CD8-positive, alpha-beta memory T cell (primary cell): ENCODE data around the gene RTN4RL1. TPM values are rescaled to one million over a fixed set of nuclear protein-coding genes. Genes with fewer than 3 reads are reported as not detected.

ENCODE experiments used
- CTCF ChIA-PET: fragments of 350-600 bp; sonication (Branson Sonifier 250); formaldehyde crosslinking; loops from one replicate; lab custom pipeline; 2021; ENCODE audit warnings: antibody characterized with exemption; lab: Charles Lee
- POLR2A ChIA-PET: fragments of 350-600 bp; sonication (Branson Sonifier 250); formaldehyde crosslinking; loops from one replicate; lab custom pipeline; 2021; ENCODE audit warnings: antibody characterized with exemption; lab: Charles Lee
- DNase-seq, 5 donors: peaks; one replicate each; pipeline versions ENCODE4 v3.0.0 to v3.0.0-alpha.2; 2020 to 2022; ENCODE audit warnings: mixed read lengths in 1 of 5
- H3K27ac ChIP-seq: one replicate; pipeline ENCODE4 v1.7.0; 2013; ENCODE audit warnings: low read depth, mild to moderate bottlenecking, low read length, moderate library complexity
- H3K27me3 ChIP-seq: 2 replicates; pipeline ENCODE4 v1.7.0; 2013; ENCODE audit warnings: low read length, mild to moderate bottlenecking; ENCODE audit not compliant: insufficient read depth, poor library complexity, severe bottlenecking
- H3K36me3 ChIP-seq: 2 replicates; pipeline ENCODE4 v1.7.0; 2013; ENCODE audit warnings: mild to moderate bottlenecking, low read length, moderate library complexity; ENCODE audit not compliant: insufficient read depth
- H3K4me1 ChIP-seq: 2 replicates; pipeline ENCODE4 v1.7.0; 2013; ENCODE audit warnings: mild to moderate bottlenecking, low read length, moderate library complexity; ENCODE audit not compliant: insufficient read depth
- H3K4me3 ChIP-seq: 2 replicates; pipeline ENCODE4 v1.7.0; 2013; ENCODE audit warnings: mild to moderate bottlenecking, low read length
- H3K9me3 ChIP-seq: 2 replicates; pipeline ENCODE4 v1.7.0; 2013; ENCODE audit warnings: mild to moderate bottlenecking, low read length
- H3K27ac Mint-ChIP-seq, 8 donors: one replicate each; pipeline ENCODE4 v1.8.0; 2020 to 2021; ENCODE audit warnings: mixed read lengths in 8 of 8, mild to moderate bottlenecking in 6 of 8, inconsistent platforms in 3 of 8, moderate library complexity in 3 of 8
- H3K27me3 Mint-ChIP-seq, 2 donors: one replicate each; pipeline ENCODE4 v1.8.0; 2020 to 2021; ENCODE audit warnings: mixed read lengths in 2 of 2, mild to moderate bottlenecking in 1 of 2, moderate library complexity in 1 of 2
- H3K36me3 Mint-ChIP-seq, 3 donors: one replicate each; pipeline ENCODE4 v1.8.0; 2020 to 2021; ENCODE audit warnings: mixed read lengths in 3 of 3, inconsistent platforms in 1 of 3, mild to moderate bottlenecking in 1 of 3
- H3K4me1 Mint-ChIP-seq, 3 donors: one replicate each; pipeline ENCODE4 v1.8.0; 2020 to 2021; ENCODE audit warnings: mixed read lengths in 3 of 3, inconsistent platforms in 1 of 3, mild to moderate bottlenecking in 1 of 3
- H3K4me3 Mint-ChIP-seq, 7 donors: one replicate each; pipeline ENCODE4 v1.8.0; 2020 to 2021; ENCODE audit warnings: mixed read lengths in 7 of 7, mild to moderate bottlenecking in 6 of 7, moderate library complexity in 4 of 7, inconsistent platforms in 2 of 7
- H3K9me3 Mint-ChIP-seq, 5 donors: one replicate each; pipeline ENCODE4 v1.8.0; 2020 to 2022; ENCODE audit warnings: mixed read lengths in 5 of 5, mild to moderate bottlenecking in 3 of 5, moderate library complexity in 2 of 5, inconsistent platforms in 1 of 5
- polyA plus RNA-seq: library from polyadenylated mRNA; unstranded; fragments of 300-500 nt; fragmentation: Illumina TruSeq; gene quantifications from one replicate; pipeline ENCODE4 v1.2.3, GENCODE V29; 2021
- total RNA-seq, 2 experiments: library from RNA; stranded (reverse); gene quantifications; one replicate each; pipeline ENCODE4 v1.2.3, GENCODE V29; 2021

Gene RTN4RL1
- total and polyA plus RNA-seq, 3 experiments from 2014 or later = 0.32 to 1.2 (median 1.0) TPM

DNA sequence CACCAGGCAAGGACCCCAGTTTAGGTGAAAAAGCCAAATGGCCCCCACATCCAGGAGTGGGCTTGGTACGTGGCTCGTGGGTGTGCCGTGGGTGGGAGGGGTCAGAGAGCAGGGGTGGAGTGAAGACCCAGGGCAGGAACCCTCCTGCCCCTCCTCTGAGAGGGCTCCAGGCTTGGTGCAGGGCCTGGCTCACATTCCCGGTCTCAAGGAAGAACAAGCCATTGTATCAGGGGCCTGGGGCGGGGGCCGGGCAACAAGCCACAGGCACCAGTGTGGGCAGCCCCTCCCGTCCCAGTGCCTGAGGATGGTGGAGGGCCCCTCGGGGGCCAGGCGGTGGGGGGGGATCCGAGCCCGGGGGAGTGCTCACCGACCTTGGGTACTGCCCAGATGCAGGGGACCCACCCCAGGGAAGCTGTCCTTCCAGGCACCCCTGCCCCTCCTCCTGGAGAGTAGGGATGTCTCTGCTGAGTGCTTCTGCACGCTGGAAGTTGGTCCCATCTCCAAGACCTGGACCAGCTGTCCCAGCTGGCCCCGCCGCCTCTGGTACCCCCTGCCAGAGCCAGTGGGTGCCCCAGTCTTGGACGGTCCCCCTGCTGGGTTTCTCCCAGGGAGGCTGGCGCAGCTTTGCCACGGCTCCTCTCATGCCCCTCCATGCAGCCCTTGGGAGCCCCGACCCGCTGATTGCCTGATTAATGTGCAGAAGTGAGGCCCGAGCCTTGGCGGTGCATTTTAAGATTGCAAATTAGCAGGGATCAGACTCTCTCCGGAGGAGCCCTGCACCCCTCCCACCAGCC, 83.7 kb downstream of the RTN4RL1 start:
- Histone ChIP-seq H3K36me3 (no peaks in the 10 kb centered on the region), H3K9me3 (no peaks in the 10 kb centered on the region), H3K27ac (no peak overlapping the region), H3K27me3 (no peaks in the 10 kb centered on the region), H3K4me3 (no peak overlapping the region), H3K4me1 (no peaks in the 10 kb centered on the region)
- peaks cover 0 to 1% of the 10 kb centered on the region in 2 donors for H3K27me3 Mint-ChIP-seq
- no peaks in the 10 kb centered on the region for H3K4me1 Mint-ChIP-seq
- H3K9me3 Mint-ChIP-seq = no peaks in the 10 kb centered on the region
- H3K36me3 Mint-ChIP-seq = no peaks in the 10 kb centered on the region
- no peak overlapping the region for H3K4me3 Mint-ChIP-seq
- ChIA-PET CTCF (no interaction called here), POLR2A (no interaction called here)
- H3K27ac Mint-ChIP-seq = no peak overlapping the region
- no peak for DNase-seq

DNA sequence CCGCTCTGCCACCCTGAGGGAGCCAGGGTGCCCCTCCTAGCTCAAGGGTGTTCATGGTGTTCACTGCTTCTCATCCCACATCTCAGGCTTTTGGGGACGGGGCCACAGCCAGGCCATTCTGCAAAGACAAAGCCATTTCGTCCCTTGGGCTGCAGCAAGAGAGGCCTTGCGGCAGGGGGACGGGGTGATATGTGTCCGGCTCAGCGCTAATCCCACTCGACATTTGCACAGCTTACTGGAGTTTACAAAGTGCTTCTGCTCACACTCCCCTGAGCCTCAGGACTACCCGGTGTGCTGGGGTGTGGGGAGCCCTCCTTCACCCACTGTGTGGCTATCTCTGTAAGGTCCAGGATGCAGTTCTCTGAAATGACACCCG, 84.3 kb downstream of the RTN4RL1 start:
- no peak overlapping the region for H3K4me3 Mint-ChIP-seq
- Histone ChIP-seq H3K4me3 (no peak overlapping the region), H3K9me3 (no peaks in the 10 kb centered on the region), H3K27ac (no peak overlapping the region), H3K27me3 (no peaks in the 10 kb centered on the region), H3K4me1 (no peaks in the 10 kb centered on the region), H3K36me3 (no peaks in the 10 kb centered on the region)
- H3K36me3 Mint-ChIP-seq = no peaks in the 10 kb centered on the region
- ChIA-PET CTCF (no interaction called here), POLR2A (no interaction called here)
- H3K27ac Mint-ChIP-seq = no peak overlapping the region
- no peaks in the 10 kb centered on the region for H3K9me3 Mint-ChIP-seq
- H3K27me3 Mint-ChIP-seq = peaks cover 0 to 1% of the 10 kb centered on the region in 2 donors
- no peak for DNase-seq
- no peaks in the 10 kb centered on the region for H3K4me1 Mint-ChIP-seq

DNA sequence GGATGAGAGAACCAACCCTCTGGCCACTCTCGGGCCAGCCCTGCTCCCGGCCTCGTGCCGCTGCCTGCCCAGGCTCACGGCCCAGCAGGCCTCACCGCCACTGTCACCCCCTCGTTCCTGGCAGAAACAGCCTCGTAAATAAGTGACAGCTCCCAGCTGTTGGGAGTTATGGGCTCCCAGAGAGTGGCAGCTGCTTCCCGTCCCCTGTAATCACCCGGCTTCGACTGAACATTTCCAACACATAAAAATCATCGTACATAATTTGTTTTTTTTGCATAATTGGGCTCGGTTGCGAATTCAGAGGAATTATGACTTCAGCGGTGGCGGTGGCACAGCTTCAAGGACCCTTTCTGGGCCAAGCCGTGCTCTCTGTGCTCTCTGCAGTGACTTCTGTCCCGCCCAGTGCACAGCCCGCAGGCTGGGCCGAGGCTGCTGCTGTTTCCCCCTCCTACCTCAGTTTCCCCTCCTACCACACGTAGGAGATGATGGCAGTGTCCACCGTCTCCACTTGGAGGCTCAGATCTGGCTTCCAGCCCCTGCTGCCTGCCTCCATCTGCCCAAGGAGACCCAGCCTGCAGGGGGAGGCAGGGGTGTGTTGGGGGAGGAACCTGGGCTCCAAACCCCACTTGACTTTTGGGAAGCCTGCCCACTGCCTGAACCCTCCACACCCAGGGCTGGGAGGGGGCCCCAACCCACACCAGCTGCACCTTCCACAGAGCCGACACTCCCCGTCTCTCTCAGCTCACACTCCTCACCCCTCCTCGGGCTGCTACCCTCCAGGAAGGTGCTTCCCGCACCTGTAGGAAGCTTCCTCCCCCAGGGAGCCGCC, 84.9 kb downstream of the RTN4RL1 start:
- H3K4me1 ChIP-seq = no peaks in the 10 kb centered on the region
- CTCF ChIA-PET = no interaction called here

DNA sequence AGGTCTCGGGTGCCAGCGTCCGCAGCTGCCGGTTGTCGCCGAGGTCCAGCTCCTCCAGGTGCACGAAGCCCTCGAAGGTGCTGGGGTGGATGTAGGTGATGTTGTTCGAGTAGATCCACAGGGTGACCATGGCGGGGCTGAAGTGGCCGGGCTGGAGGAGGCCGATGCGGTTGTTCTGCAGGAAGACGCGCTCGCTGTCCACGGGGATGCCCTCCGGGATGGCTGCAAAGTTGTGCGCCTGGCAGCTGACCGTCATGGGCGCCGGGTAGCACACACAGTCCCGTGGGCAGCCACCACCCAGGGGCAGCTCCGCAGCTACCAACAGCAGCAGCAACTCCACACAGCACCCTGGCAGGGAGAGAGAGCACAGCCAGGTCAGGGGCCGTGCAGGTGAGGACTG, 87.7 kb downstream of the RTN4RL1 start:
- CTCF ChIA-PET = no interaction called here
- Histone ChIP-seq H3K36me3 (no peaks in the 10 kb centered on the region), H3K9me3 (no peaks in the 10 kb centered on the region), H3K4me1 (no peaks in the 10 kb centered on the region), H3K27me3 (no peaks in the 10 kb centered on the region), H3K27ac (no peak overlapping the region), H3K4me3 (no peak overlapping the region)
- no peaks in the 10 kb centered on the region for H3K36me3 Mint-ChIP-seq
- H3K27me3 Mint-ChIP-seq = no peaks in the 10 kb centered on the region
- no peaks in the 10 kb centered on the region for H3K9me3 Mint-ChIP-seq
- no peak for DNase-seq
- no peak overlapping the region for H3K27ac Mint-ChIP-seq
- H3K4me1 Mint-ChIP-seq = no peaks in the 10 kb centered on the region
- H3K4me3 Mint-ChIP-seq = no peak overlapping the region
- POLR2A ChIA-PET = no interaction called here

More for the DNA sequence above, 84.9 kb downstream of the RTN4RL1 start:
- Mint-ChIP-seq H3K4me3 (no peak overlapping the region), H3K27ac (no peak overlapping the region), H3K4me1 (no peaks in the 10 kb centered on the region), H3K36me3 (no peaks in the 10 kb centered on the region), H3K9me3 (no peaks in the 10 kb centered on the region), H3K27me3 (peaks cover 0 to 1% of the 10 kb centered on the region in 2 donors)
- H3K36me3 ChIP-seq = no peaks in the 10 kb centered on the region
- H3K27ac ChIP-seq = no peak overlapping the region
- no peak for DNase-seq
- H3K27me3 ChIP-seq = no peaks in the 10 kb centered on the region
- POLR2A ChIA-PET = no interaction called here
- H3K9me3 ChIP-seq = no peaks in the 10 kb centered on the region
- H3K4me3 ChIP-seq = no peak overlapping the region

DNA sequence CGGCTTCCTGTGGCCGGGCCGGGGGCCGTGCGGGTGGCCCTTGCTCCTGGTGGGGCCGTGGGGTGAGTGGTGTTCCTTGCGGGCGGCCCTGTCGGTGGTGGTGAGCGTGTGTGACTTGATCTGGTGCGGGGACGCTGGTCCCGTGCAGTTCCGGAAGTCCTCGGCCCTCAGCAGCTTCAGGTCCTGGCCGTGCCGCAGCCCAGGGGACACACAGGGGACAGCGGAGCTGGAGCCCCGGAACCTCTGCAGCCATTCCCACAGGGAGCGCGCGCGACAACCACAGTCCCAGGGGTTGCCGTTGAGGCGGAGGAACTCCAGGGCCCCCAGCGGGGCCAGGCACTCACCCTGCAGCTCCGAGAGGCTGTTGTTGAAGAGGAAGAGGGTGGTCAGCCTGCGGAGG, 88.4 kb downstream of the RTN4RL1 start:
- no peaks in the 10 kb centered on the region for H3K36me3 Mint-ChIP-seq
- CTCF ChIA-PET = no interaction called here
- H3K27me3 Mint-ChIP-seq = no peaks in the 10 kb centered on the region

DNA sequence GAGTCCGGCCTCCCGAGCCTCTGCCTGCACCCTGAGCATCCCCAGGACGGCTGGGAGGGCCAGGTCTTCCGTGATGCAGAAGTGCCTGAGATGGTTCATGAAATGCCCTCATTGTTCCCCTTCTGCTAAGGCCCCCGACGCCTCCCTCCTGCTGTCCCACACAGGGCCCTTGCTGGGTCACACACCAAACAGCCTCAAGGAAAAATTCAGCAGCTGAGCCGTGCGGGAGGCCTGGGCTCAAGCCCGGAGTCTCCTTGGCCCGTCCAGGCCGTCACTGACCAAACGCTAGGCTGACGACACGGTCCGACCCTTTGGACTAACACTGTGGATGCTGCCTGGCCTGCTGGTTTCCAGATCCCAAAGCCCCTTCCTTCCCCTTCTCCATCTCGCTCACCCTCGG, 90.2 kb downstream of the RTN4RL1 start:
- H3K9me3 ChIP-seq = no peaks in the 10 kb centered on the region
- ChIA-PET CTCF (no interaction called here), POLR2A (no interaction called here)
- no peaks in the 10 kb centered on the region for H3K4me1 ChIP-seq
- DNase-seq = no peak
- H3K27ac ChIP-seq = no peak overlapping the region
- H3K27me3 ChIP-seq = no peaks in the 10 kb centered on the region
- H3K9me3 Mint-ChIP-seq = no peaks in the 10 kb centered on the region
- no peaks in the 10 kb centered on the region for H3K4me1 Mint-ChIP-seq
- no peak overlapping the region for H3K4me3 ChIP-seq
- no peaks in the 10 kb centered on the region for H3K36me3 Mint-ChIP-seq
- peaks cover 0 to 2% of the 10 kb centered on the region in 2 donors for H3K27me3 Mint-ChIP-seq
- no peak overlapping the region for H3K4me3 Mint-ChIP-seq
- H3K27ac Mint-ChIP-seq = no peak overlapping the region
- H3K36me3 ChIP-seq = no peaks in the 10 kb centered on the region

More for the DNA sequence above, 88.4 kb downstream of the RTN4RL1 start:
- no peaks in the 10 kb centered on the region for H3K4me1 Mint-ChIP-seq
- no peaks in the 10 kb centered on the region for H3K27me3 ChIP-seq
- H3K9me3 ChIP-seq = no peaks in the 10 kb centered on the region
- no peak overlapping the region for H3K4me3 Mint-ChIP-seq
- no peak overlapping the region for H3K27ac ChIP-seq
- POLR2A ChIA-PET = no interaction called here
- H3K4me3 ChIP-seq = no peak overlapping the region
- no peaks in the 10 kb centered on the region for H3K4me1 ChIP-seq
- no peaks in the 10 kb centered on the region for H3K36me3 ChIP-seq
- peak overlapping the region in 2 of 8 donors; percentile 26 to 38 for H3K27ac Mint-ChIP-seq
- no peaks in the 10 kb centered on the region for H3K9me3 Mint-ChIP-seq
- no peak for DNase-seq

DNA sequence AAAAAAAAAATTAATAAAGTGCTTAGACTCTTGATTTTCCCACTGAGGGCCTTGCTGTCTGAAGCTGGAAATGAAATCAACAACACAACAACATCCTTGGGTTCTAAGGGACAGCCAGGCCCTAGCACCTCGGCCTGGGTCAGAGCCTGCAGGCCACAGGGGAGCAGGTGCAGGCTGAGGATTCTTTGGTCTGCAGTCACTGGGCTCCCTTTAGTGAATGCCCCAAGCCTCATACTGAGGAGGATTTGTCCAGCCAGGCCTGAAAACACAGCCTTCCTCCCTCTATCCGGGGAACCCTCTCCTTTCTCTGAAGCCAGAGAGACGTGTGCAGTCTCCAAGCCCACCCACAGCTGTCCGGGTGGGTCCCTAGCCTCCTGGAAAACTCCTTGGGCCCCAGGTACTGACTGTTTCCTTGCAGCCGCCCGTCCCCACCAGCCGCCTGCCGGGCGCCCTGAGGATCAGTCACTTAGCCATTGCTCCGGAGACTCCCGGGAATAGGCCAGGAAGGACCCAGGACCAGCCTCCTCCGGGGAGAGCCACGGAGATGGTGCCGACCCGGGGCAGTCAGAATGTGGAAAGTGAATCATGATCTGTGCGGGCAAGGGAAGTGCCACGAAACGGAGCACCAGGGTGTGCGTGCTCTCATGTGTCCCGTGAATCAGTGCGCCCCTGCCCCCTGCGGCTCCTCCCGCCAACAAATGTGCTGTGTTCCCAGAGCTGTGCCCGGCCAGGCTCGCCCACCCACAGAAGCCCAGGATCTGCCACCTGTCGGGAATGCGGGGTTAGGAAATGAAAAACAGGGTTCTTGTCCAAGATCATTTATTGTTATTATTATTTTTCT, 91.0 kb downstream of the RTN4RL1 start:
- H3K36me3 Mint-ChIP-seq = no peaks in the 10 kb centered on the region
- Histone ChIP-seq H3K27me3 (no peaks in the 10 kb centered on the region), H3K9me3 (no peaks in the 10 kb centered on the region), H3K4me3 (no peak overlapping the region), H3K4me1 (no peaks in the 10 kb centered on the region), H3K27ac (no peak overlapping the region), H3K36me3 (no peaks in the 10 kb centered on the region)
- no peaks in the 10 kb centered on the region for H3K9me3 Mint-ChIP-seq
- CTCF ChIA-PET = no interaction called here
- peak overlapping the region in 1 of 8 donors; percentile 28 for H3K27ac Mint-ChIP-seq
- peaks cover 0 to 4% of the 10 kb centered on the region in 2 donors for H3K27me3 Mint-ChIP-seq
- no peak for DNase-seq
- POLR2A ChIA-PET = no interaction called here
- no peak overlapping the region for H3K4me3 Mint-ChIP-seq
- H3K4me1 Mint-ChIP-seq = no peaks in the 10 kb centered on the region
